Measurements from ENCODE around the gene NMD3. TPM values are rescaled to one million over a fixed set of nuclear protein-coding genes. Genes with fewer than 3 reads are reported as not detected.
A peak's percentile ranks its signal among the peaks of the same experiment; 100 is the strongest.

Gene NMD3
- total and polyA plus RNA-seq, 11 donors: 20.4 to 74.9 (median 54.8) TPM

DNA sequence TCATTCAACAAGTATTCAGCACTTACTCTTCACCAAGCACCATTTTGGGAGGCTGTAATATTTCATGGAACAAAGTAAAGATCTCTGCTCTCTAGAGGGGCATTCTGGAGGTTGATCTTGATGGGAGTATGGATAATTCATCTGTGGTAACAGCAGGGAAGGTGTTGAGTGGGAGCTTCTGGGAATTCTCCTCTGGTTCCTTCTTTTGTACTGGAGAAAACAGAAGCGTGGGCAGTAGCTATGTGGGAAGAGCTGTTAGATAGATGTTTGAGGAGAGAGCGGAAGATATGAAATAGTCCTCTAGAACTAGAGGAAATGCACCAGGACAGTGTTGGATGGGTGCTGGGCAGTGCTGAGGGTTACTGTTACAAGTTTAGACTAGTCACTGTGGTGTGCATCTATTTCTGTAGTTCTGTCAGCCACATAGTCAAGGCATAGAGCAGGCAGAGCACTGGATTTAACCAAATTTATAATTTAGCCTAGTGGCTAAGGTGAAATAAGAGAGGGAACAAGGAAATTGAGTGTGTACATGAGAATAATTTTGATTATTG lies 9.6 kb downstream of the NMD3 start:
- Histone ChIP-seq H3K9me3 (no peaks in the 10 kb centered on the region), H3K36me3 (peaks cover 0 to 98% (median 88%) of the 10 kb centered on the region in 9 donors), H3K27ac (no peak overlapping the region), H3K27me3 (no peaks in the 10 kb centered on the region), H3K4me3 (no peak overlapping the region), H3K4me1 (peaks cover 0 to 32% (median 11%) of the 10 kb centered on the region in 12 donors)
- ATAC-seq (peak in 3 of 4 donors; percentile 37 to 65 (median 56)), DNase-seq (no peak)
- WGBS, 4 donors: 69 to 87% (median 84%) methylated on average over 2 of the region's 2 CpGs
- intact Hi-C loops (cut with DNase I): no loop called here
- TF ChIP-seq, protein P1, sequence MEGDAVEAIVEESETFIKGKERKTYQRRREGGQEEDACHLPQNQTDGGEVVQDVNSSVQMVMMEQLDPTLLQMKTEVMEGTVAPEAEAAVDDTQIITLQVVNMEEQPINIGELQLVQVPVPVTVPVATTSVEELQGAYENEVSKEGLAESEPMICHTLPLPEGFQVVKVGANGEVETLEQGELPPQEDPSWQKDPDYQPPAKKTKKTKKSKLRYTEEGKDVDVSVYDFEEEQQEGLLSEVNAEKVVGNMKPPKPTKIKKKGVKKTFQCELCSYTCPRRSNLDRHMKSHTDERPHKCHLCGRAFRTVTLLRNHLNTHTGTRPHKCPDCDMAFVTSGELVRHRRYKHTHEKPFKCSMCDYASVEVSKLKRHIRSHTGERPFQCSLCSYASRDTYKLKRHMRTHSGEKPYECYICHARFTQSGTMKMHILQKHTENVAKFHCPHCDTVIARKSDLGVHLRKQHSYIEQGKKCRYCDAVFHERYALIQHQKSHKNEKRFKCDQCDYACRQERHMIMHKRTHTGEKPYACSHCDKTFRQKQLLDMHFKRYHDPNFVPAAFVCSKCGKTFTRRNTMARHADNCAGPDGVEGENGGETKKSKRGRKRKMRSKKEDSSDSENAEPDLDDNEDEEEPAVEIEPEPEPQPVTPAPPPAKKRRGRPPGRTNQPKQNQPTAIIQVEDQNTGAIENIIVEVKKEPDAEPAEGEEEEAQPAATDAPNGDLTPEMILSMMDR (IDR thresholded peaks at IDR 0.05): no peak
- TF ChIP-seq POLR2A (IDR thresholded peaks at IDR 0.05): no peak

DNA sequence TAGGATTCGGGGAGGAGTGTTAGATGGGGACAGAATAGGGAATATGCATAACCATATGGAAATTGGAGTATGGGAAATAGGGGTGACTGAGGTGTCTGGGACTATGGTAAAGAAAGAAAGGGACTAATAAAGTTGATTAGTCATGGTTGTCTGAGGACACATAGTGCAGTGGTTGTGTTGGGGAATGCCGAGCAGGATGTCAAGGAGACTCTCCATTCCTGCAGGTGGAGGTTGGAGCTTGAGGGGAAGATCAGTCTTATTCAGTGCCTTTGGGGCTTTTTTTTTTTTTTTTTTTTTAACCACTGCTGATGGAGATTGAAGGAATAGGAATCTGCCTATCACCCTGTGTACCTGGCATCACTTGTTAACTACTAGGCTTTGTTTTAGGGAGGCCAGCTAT lies 10.8 kb downstream of the NMD3 start:
- no peak overlapping the region for H3K27ac ChIP-seq
- 90 to 96% (median 93%) methylated on average over 2 of the region's 2 CpGs for WGBS, 4 donors
- peak in 3 of 4 donors; percentile 24 to 39 (median 32) for ATAC-seq

DNA sequence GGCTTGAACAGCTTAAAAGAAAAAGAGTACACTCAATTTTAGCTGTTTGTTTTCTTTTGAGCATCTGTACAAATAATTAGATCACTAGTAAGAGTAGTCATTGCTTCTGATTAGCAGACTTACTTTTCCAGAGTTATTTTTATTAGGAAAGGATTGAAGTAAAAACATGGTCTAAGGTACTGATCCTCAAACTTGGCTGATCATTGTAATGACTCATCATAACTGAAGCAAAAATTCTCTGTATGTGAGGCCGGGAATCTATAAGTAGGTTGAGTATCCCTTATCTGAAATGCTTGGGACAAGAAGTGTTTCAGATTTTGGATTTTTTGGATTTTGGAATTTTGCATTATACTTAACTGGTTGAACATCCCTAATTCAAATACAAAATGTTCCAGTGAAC lies 12.4 kb downstream of the NMD3 start:
- TF ChIP-seq, protein P1 (IDR thresholded peaks at IDR 0.05): no peak
- no peak for TF ChIP-seq POLR2A (IDR thresholded peaks at IDR 0.05)
- WGBS, 4 donors: 56 to 87% (median 75%) methylated on average over 1 of the region's 1 CpG
- DNase-seq (no peak), ATAC-seq (no peak)
- Histone ChIP-seq H3K9me3 (no peaks in the 10 kb centered on the region), H3K4me3 (no peak overlapping the region), H3K27me3 (no peaks in the 10 kb centered on the region), H3K36me3 (peaks cover 0 to 96% (median 89%) of the 10 kb centered on the region in 9 donors), H3K4me1 (peaks cover 0 to 24% (median 7%) of the 10 kb centered on the region in 12 donors), H3K27ac (no peak overlapping the region)
- intact Hi-C loops (cut with DNase I): loop anchor here in 1 of 10 donors (2.0 kb wide), 1 partner anchor 19 kb away; no protein-coding TSS in a partner anchor

More for the DNA sequence above, 10.8 kb downstream of the NMD3 start:
- Histone ChIP-seq H3K9me3 (no peaks in the 10 kb centered on the region), H3K27me3 (no peaks in the 10 kb centered on the region), H3K4me3 (no peak overlapping the region), H3K36me3 (peaks cover 0 to 98% (median 89%) of the 10 kb centered on the region in 9 donors), H3K4me1 (peaks cover 0 to 25% (median 7%) of the 10 kb centered on the region in 12 donors)
- no peak for DNase-seq
- no peak for TF ChIP-seq POLR2A (IDR thresholded peaks at IDR 0.05)
- TF ChIP-seq, protein P1 (IDR thresholded peaks at IDR 0.05): no peak
- intact Hi-C loops (cut with DNase I): loop anchor here in 1 of 10 donors (2.0 kb wide), 1 partner anchor 21 kb away; no protein-coding TSS in a partner anchor

DNA sequence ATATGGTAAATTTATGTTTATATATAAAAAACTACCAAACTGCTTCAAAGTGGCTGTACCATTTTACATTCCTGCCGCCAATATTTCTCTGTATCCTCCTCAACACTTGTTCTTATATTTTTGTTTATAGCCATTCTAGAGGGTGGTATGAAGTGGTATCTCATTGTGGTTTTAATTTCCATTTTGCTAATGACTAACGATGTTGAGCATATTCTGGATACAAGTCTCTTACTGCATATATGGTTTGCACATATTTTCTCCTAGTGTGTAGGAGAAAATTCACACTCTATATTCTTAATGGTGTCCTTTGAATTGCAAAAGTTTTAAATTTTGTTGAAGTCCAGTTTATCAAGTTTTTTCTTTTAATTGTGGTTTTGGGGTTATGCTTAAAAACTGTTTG lies 15.1 kb downstream of the NMD3 start:
- Histone ChIP-seq H3K36me3 (peaks cover 0 to 98% (median 94%) of the 10 kb centered on the region in 9 donors), H3K4me3 (no peak overlapping the region), H3K27ac (no peak overlapping the region), H3K27me3 (no peaks in the 10 kb centered on the region), H3K4me1 (peaks cover 0 to 6% (median 1%) of the 10 kb centered on the region in 12 donors), H3K9me3 (no peaks in the 10 kb centered on the region)
- ATAC-seq: no peak
- intact Hi-C loops (cut with DNase I): no loop called here
- DNase-seq: no peak
- TF ChIP-seq, protein P1 (IDR thresholded peaks at IDR 0.05): no peak
- no peak for TF ChIP-seq POLR2A (IDR thresholded peaks at IDR 0.05)
- WGBS, 4 donors: 92 to 98% (median 96%) methylated on average over 2 of the region's 2 CpGs

Data from heart left ventricle (tissue), 16 donors.